ENCODE data around the gene PRUNE2.
A peak's percentile ranks its signal among the peaks of the same experiment; 100 is the strongest.

The PRUNE2 gene

GRCh38 chr9:76665458-76665857 is 240.5 kb downstream of the PRUNE2 start:
- DNase-seq, result no peak
- Histone ChIP-seq H3K36me3 (replicated peaks) (no peaks in the 10 kb centered on the region), H3K4me3 (ENCODE audit: low read depth, low read length) (no peak overlapping the region), H3K27ac (no peak overlapping the region), H3K27me3 (replicated peaks) (no peaks in the 10 kb centered on the region)
- in situ Hi-C loops (cut with HindIII; ENCODE audit: low pct_ligation_motif_present, low sequenced_read_pairs), result loop anchor here (25.0 kb wide), 1 partner anchor 203 kb away; the partner anchor contains the start of gene GCNT1
- TF ChIP-seq CTCF (IDR thresholded peaks at IDR 0.05; ENCODE audit: low read depth, low read length, missing control alignments), result no peak

GRCh38 chr9:76664120-76664519 is 241.8 kb downstream of the PRUNE2 start:
- DNase-seq, result no peak
- Histone ChIP-seq H3K4me3 (ENCODE audit: low read depth, low read length) (no peak overlapping the region), H3K27me3 (replicated peaks) (no peaks in the 10 kb centered on the region), H3K27ac (no peak overlapping the region), H3K36me3 (replicated peaks) (no peaks in the 10 kb centered on the region)
- in situ Hi-C loops (cut with HindIII; ENCODE audit: low pct_ligation_motif_present, low sequenced_read_pairs), result loop anchor here (25.0 kb wide), 1 partner anchor 202 kb away; the partner anchor contains the start of gene GCNT1
- no peak for TF ChIP-seq CTCF (IDR thresholded peaks at IDR 0.05; ENCODE audit: low read depth, low read length, missing control alignments)

- DNase-seq, result no peak
- in situ Hi-C loops (cut with HindIII; ENCODE audit: low pct_ligation_motif_present, low sequenced_read_pairs), result loop anchor here (25.0 kb wide), 1 partner anchor 200 kb away; the partner anchor contains the start of gene GCNT1
- TF ChIP-seq CTCF (IDR thresholded peaks at IDR 0.05; ENCODE audit: low read depth, low read length, missing control alignments), result no peak
- H3K4me3 ChIP-seq (ENCODE audit: low read depth, low read length), result no peak overlapping the region
- no peak overlapping the region for H3K27ac ChIP-seq
- no peaks in the 10 kb centered on the region for H3K36me3 ChIP-seq (replicated peaks)
- no peaks in the 10 kb centered on the region for H3K27me3 ChIP-seq (replicated peaks)
Measured at GRCh38 chr9:76662476-76663281, 243.2 kb downstream of the PRUNE2 start.

- H3K36me3 ChIP-seq (replicated peaks), result no peaks in the 10 kb centered on the region
- no peaks in the 10 kb centered on the region for H3K27me3 ChIP-seq (replicated peaks)
- in situ Hi-C loops (cut with HindIII; ENCODE audit: low pct_ligation_motif_present, low sequenced_read_pairs), result loop anchor here (25.0 kb wide), 1 partner anchor 196 kb away; the partner anchor contains the start of gene GCNT1
- no peak overlapping the region for H3K4me3 ChIP-seq (ENCODE audit: low read depth, low read length)
- TF ChIP-seq CTCF (IDR thresholded peaks at IDR 0.05; ENCODE audit: low read depth, low read length, missing control alignments), result peak; percentile 61
- H3K27ac ChIP-seq, result no peak overlapping the region
- DNase-seq, result peak; percentile 44
Measured at GRCh38 chr9:76658510-76659231, 247.2 kb downstream of the PRUNE2 start.

GRCh38 chr9:76657265-76657664 is 248.6 kb downstream of the PRUNE2 start:
- Histone ChIP-seq H3K36me3 (replicated peaks) (no peaks in the 10 kb centered on the region), H3K27ac (no peak overlapping the region), H3K27me3 (replicated peaks) (no peaks in the 10 kb centered on the region), H3K4me3 (ENCODE audit: low read depth, low read length) (no peak overlapping the region)
- no peak for DNase-seq
- in situ Hi-C loops (cut with HindIII; ENCODE audit: low pct_ligation_motif_present, low sequenced_read_pairs), result loop anchor here (25.0 kb wide), 1 partner anchor 195 kb away; the partner anchor contains the start of gene GCNT1
- TF ChIP-seq CTCF (IDR thresholded peaks at IDR 0.05; ENCODE audit: low read depth, low read length, missing control alignments), result no peak
